Measurements from ENCODE around the gene PIGP. TPM values are rescaled to one million over a fixed set of nuclear protein-coding genes. Genes with fewer than 3 reads are reported as not detected.

The PIGP gene
- total RNA-seq, 5 donors from 2014 or later (not counting 1 experiment from before 2014, with no cell fraction given): 10.3 to 19.3 (median 15.3) TPM

DNA sequence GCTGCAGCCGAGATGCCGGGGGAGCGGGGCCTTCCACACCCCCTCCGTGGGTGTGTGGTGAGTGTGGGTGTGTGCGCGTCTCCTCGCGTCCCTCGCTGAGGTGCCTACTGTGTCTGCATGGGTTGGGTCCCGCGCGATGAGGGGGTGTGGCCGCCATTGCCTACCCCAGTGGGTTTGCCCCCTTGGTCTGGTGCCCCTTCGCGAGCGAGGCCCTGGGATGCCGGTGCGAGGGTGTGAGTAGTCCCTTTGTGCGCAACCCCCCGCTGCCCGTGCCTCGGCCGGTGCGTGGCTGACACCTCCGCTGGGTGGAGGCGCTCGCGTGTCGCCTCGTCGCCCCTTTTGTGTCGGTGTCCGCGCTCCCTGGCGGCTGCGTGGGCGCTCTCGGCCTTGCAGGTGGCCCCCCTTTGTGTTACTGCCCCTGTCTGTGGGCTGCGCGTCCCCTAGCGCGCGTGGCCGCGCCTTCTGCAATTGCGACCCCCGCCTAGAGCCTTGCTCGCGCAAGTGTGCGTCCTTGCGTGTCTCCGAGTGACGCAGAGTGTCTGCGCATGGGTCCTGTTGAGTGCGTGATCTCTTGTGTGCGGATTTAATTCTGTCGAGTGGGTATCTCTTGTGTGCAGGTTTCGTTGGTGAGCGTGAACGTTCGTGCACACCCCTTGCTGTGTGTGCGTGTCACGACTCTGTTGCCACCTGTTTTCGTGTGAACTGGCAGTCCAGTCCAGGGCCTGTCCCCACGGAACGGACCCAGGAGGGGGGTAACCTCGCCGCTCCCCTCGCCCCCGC is 736 bp upstream of the PIGP start:
- ChIA-PET CTCF (no interaction called here), POLR2A (no interaction called here)
- Histone ChIP-seq H3K4me3 (ENCODE audit: control insufficient read depth in 1 of 2, extremely low read depth in 1 of 2, low read length in 1 of 2) (peak overlapping the region; percentile 84 to 92), H3K4me1 (ENCODE audit: control insufficient read depth in 1 of 2, extremely low read depth in 1 of 2, insufficient read depth in 2 of 2, low read length in 2 of 2) (peaks cover 19 to 22% of the 10 kb centered on the region in 2 experiments), H3K9me3 (no peaks in the 10 kb centered on the region), H3K27ac (ENCODE audit: low read length) (peak overlapping the region; percentile 87), H3K36me3 (ENCODE audit: control insufficient read depth in 2 of 2, extremely low read depth in 1 of 2, insufficient read depth in 1 of 2, low read length in 1 of 2) (no peaks in the 10 kb centered on the region), H3K27me3 (replicated peaks in 1 of 2; ENCODE audit: control insufficient read depth in 2 of 2, extremely low read depth in 1 of 2, insufficient read depth in 2 of 2, low read length in 1 of 2) (no peaks in the 10 kb centered on the region)
- peak; percentile 53 to 67 (median 56) for ATAC-seq (replicated peaks in 1 of 4)
- peak overlapping the region; percentile 92 to 97 (median 93) for H3K4me3 Mint-ChIP-seq
- H3K27ac Mint-ChIP-seq: peak overlapping the region; percentile 95 to 96
- H3K9me3 Mint-ChIP-seq: no peaks in the 10 kb centered on the region
- peaks cover 56 to 58% (median 58%) of the 10 kb centered on the region in 3 donors for H3K4me1 Mint-ChIP-seq
- H3K36me3 Mint-ChIP-seq: peaks cover 13% of the 10 kb centered on the region
- DNase-seq: peak; percentile 61 to 84 (median 73)
- WGBS (ENCODE audit: insufficient coverage): 1% methylated on average over 61 of the region's 70 CpGs
- H3K27me3 Mint-ChIP-seq: no peaks in the 10 kb centered on the region

- H3K27me3 ChIP-seq (replicated peaks in 1 of 2; ENCODE audit: control insufficient read depth in 2 of 2, extremely low read depth in 1 of 2, insufficient read depth in 2 of 2, low read length in 1 of 2): no peaks in the 10 kb centered on the region
- peaks cover 19 to 22% of the 10 kb centered on the region in 2 experiments for H3K4me1 ChIP-seq (ENCODE audit: control insufficient read depth in 1 of 2, extremely low read depth in 1 of 2, insufficient read depth in 2 of 2, low read length in 2 of 2)
- Mint-ChIP-seq H3K27me3 (no peaks in the 10 kb centered on the region), H3K4me3 (peak overlapping the region; percentile 78 to 93 (median 85)), H3K36me3 (peaks cover 19% of the 10 kb centered on the region), H3K27ac (peak overlapping the region; percentile 84 to 88), H3K9me3 (no peaks in the 10 kb centered on the region), H3K4me1 (peaks cover 47 to 50% (median 48%) of the 10 kb centered on the region in 3 donors)
- H3K27ac ChIP-seq (ENCODE audit: low read length): peak overlapping the region; percentile 91
- no peaks in the 10 kb centered on the region for H3K9me3 ChIP-seq
- H3K4me3 ChIP-seq (ENCODE audit: control insufficient read depth in 1 of 2, extremely low read depth in 1 of 2, low read length in 1 of 2): peak overlapping the region; percentile 68 to 78
- ChIA-PET CTCF (interaction anchor here in 1 of 2 donors (0.6 kb wide), 1 partner anchor 179 kb away, joined by 19 read pairs; no protein-coding TSS in a partner anchor), POLR2A (no interaction called here)
- peak; percentile 48 to 59 (median 53) for ATAC-seq (replicated peaks in 1 of 4)
- H3K36me3 ChIP-seq (ENCODE audit: control insufficient read depth in 2 of 2, extremely low read depth in 1 of 2, insufficient read depth in 1 of 2, low read length in 1 of 2): no peaks in the 10 kb centered on the region
- WGBS (ENCODE audit: insufficient coverage): under 1% methylated on average over 38 of the region's 54 CpGs
- DNase-seq: peak in 26 of 35 experiments; percentile 50 to 82 (median 70)
Measured at GRCh38 chr21:37072274-37072987, 440 bp downstream of the PIGP start.

GRCh38 chr21:37071561-37072273 is 1.2 kb downstream of the PIGP start:
- H3K27me3 ChIP-seq (replicated peaks in 1 of 2; ENCODE audit: control insufficient read depth in 2 of 2, extremely low read depth in 1 of 2, insufficient read depth in 2 of 2, low read length in 1 of 2): no peaks in the 10 kb centered on the region
- WGBS (ENCODE audit: insufficient coverage): 51% methylated on average over 5 of the region's 12 CpGs
- peak overlapping the region; percentile 91 for H3K27ac ChIP-seq (ENCODE audit: low read length)
- H3K27ac Mint-ChIP-seq: peak overlapping the region; percentile 80 to 84
- ATAC-seq (replicated peaks in 1 of 4) (no peak), DNase-seq (peak in 1 of 35 experiments; percentile 5)
- POLR2A ChIA-PET: no interaction called here
- no peaks in the 10 kb centered on the region for H3K9me3 ChIP-seq
- H3K4me3 ChIP-seq (ENCODE audit: control insufficient read depth in 1 of 2, extremely low read depth in 1 of 2, low read length in 1 of 2): peak overlapping the region; percentile 68 to 78
- no peaks in the 10 kb centered on the region for H3K36me3 ChIP-seq (ENCODE audit: control insufficient read depth in 2 of 2, extremely low read depth in 1 of 2, insufficient read depth in 1 of 2, low read length in 1 of 2)
- H3K4me1 Mint-ChIP-seq: peaks cover 43 to 48% (median 45%) of the 10 kb centered on the region in 3 donors
- peaks cover 19 to 22% of the 10 kb centered on the region in 2 experiments for H3K4me1 ChIP-seq (ENCODE audit: control insufficient read depth in 1 of 2, extremely low read depth in 1 of 2, insufficient read depth in 2 of 2, low read length in 2 of 2)
- H3K9me3 Mint-ChIP-seq: no peaks in the 10 kb centered on the region
- H3K27me3 Mint-ChIP-seq: no peaks in the 10 kb centered on the region
- peak overlapping the region; percentile 78 to 93 (median 85) for H3K4me3 Mint-ChIP-seq
- CTCF ChIA-PET: interaction anchor here in 1 of 2 donors (0.6 kb wide), 1 partner anchor 18 kb away, joined by 6 read pairs; no protein-coding TSS in a partner anchor
- peaks cover 20% of the 10 kb centered on the region for H3K36me3 Mint-ChIP-seq

DNA sequence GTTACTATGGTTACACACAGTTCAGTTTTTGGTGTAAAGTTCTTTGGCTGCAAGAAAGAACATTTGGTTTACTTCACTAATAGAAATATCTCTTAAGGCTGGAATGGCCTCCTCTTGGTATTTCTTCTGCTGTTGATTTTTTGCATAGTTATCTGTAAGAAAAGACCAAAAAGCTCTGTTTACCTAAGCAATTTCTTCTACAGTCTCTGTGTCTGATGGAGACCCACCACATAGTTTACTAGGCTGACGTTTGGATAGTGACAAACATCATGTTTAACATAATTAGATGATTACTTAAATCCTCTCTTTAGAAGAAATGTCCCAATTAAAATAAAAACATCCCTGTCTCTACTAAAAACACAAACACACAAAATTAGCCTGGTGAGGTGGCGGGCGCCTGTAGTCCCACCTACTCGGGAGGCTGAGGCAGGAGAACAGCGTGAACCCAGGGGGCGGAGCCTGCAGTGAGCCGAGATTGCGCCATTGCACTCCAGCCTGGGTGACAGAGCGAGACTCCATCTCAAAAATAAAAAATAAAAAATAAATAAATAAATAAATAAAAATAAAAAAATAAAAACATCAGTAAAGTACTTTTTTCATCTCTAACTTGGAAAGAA is 7.2 kb downstream of the PIGP start:
- H3K27me3 Mint-ChIP-seq: no peaks in the 10 kb centered on the region
- no peak overlapping the region for H3K4me3 ChIP-seq (ENCODE audit: control insufficient read depth in 1 of 2, extremely low read depth in 1 of 2, low read length in 1 of 2)
- 96% methylated on average over 4 of the region's 9 CpGs for WGBS (ENCODE audit: insufficient coverage)
- H3K4me1 ChIP-seq (ENCODE audit: control insufficient read depth in 1 of 2, extremely low read depth in 1 of 2, insufficient read depth in 2 of 2, low read length in 2 of 2): no peaks in the 10 kb centered on the region
- peaks cover 25% of the 10 kb centered on the region for H3K36me3 Mint-ChIP-seq
- no peak for DNase-seq
- H3K9me3 ChIP-seq: no peaks in the 10 kb centered on the region
- POLR2A ChIA-PET: no interaction called here
- H3K36me3 ChIP-seq (ENCODE audit: control insufficient read depth in 2 of 2, extremely low read depth in 1 of 2, insufficient read depth in 1 of 2, low read length in 1 of 2): peaks cover 0 to 2% of the 10 kb centered on the region in 2 donors
- H3K4me3 Mint-ChIP-seq: no peak overlapping the region
- peaks cover 3 to 7% (median 6%) of the 10 kb centered on the region in 3 donors for H3K4me1 Mint-ChIP-seq
- no peaks in the 10 kb centered on the region for H3K27me3 ChIP-seq (replicated peaks in 1 of 2; ENCODE audit: control insufficient read depth in 2 of 2, extremely low read depth in 1 of 2, insufficient read depth in 2 of 2, low read length in 1 of 2)
- no peaks in the 10 kb centered on the region for H3K9me3 Mint-ChIP-seq
- ATAC-seq (replicated peaks in 1 of 4): no peak
- CTCF ChIA-PET: no interaction called here
- H3K27ac Mint-ChIP-seq: no peak overlapping the region
- no peak overlapping the region for H3K27ac ChIP-seq (ENCODE audit: low read length)

DNA sequence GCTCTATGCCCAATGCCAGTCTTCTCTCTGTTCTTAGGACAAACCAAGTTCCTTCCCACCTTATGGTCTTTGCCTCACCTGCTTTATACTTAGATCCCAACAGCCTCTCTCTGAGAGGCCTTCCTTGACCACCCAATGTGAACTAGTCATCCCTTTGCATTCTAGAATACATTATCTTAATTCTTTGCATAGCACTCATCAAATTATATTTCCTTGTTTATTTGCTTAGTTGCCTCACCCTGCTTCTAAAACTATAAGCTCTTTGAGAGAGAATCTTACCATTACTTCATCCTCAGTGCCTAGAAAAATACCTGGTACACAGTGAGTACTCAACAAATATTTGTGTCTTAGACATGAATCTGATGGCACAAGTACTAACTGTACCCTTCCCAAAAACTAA is 8.0 kb downstream of the PIGP start:
- Mint-ChIP-seq H3K36me3 (peaks cover 22% of the 10 kb centered on the region), H3K27ac (no peak overlapping the region), H3K4me3 (no peak overlapping the region), H3K4me1 (peaks cover 0 to 1% (median under 1%) of the 10 kb centered on the region in 3 donors), H3K27me3 (no peaks in the 10 kb centered on the region), H3K9me3 (no peaks in the 10 kb centered on the region)
- Histone ChIP-seq H3K27ac (ENCODE audit: low read length) (no peak overlapping the region), H3K27me3 (replicated peaks in 1 of 2; ENCODE audit: control insufficient read depth in 2 of 2, extremely low read depth in 1 of 2, insufficient read depth in 2 of 2, low read length in 1 of 2) (no peaks in the 10 kb centered on the region), H3K9me3 (no peaks in the 10 kb centered on the region), H3K4me3 (ENCODE audit: control insufficient read depth in 1 of 2, extremely low read depth in 1 of 2, low read length in 1 of 2) (no peak overlapping the region), H3K4me1 (ENCODE audit: control insufficient read depth in 1 of 2, extremely low read depth in 1 of 2, insufficient read depth in 2 of 2, low read length in 2 of 2) (no peaks in the 10 kb centered on the region), H3K36me3 (ENCODE audit: control insufficient read depth in 2 of 2, extremely low read depth in 1 of 2, insufficient read depth in 1 of 2, low read length in 1 of 2) (peaks cover 0 to 2% of the 10 kb centered on the region in 2 donors)
- POLR2A ChIA-PET: no interaction called here
- ATAC-seq (replicated peaks in 1 of 4) (no peak), DNase-seq (no peak)
- CTCF ChIA-PET: no interaction called here

- no peaks in the 10 kb centered on the region for H3K9me3 ChIP-seq
- Mint-ChIP-seq H3K9me3 (no peaks in the 10 kb centered on the region), H3K27me3 (no peaks in the 10 kb centered on the region), H3K4me1 (no peaks in the 10 kb centered on the region), H3K27ac (no peak overlapping the region), H3K4me3 (no peak overlapping the region), H3K36me3 (peaks cover 15% of the 10 kb centered on the region)
- ATAC-seq (replicated peaks in 1 of 4): no peak
- no peak overlapping the region for H3K27ac ChIP-seq (ENCODE audit: low read length)
- no peaks in the 10 kb centered on the region for H3K4me1 ChIP-seq (ENCODE audit: control insufficient read depth in 1 of 2, extremely low read depth in 1 of 2, insufficient read depth in 2 of 2, low read length in 2 of 2)
- H3K4me3 ChIP-seq (ENCODE audit: control insufficient read depth in 1 of 2, extremely low read depth in 1 of 2, low read length in 1 of 2): no peak overlapping the region
- peaks cover 0 to 2% of the 10 kb centered on the region in 2 donors for H3K36me3 ChIP-seq (ENCODE audit: control insufficient read depth in 2 of 2, extremely low read depth in 1 of 2, insufficient read depth in 1 of 2, low read length in 1 of 2)
- H3K27me3 ChIP-seq (replicated peaks in 1 of 2; ENCODE audit: control insufficient read depth in 2 of 2, extremely low read depth in 1 of 2, insufficient read depth in 2 of 2, low read length in 1 of 2): no peaks in the 10 kb centered on the region
- DNase-seq: no peak
- POLR2A ChIA-PET: no interaction called here
- CTCF ChIA-PET: no interaction called here
- WGBS (ENCODE audit: insufficient coverage): no CpG with 5 or more reads among the region's 1 CpG
Measured at GRCh38 chr21:37063433-37063832, 9.4 kb downstream of the PIGP start.
